ENCODE results near the gene ETS2.
A peak's percentile ranks its signal among the peaks of the same experiment; 100 is the strongest.
"Not testable (repeated sequence)": the region's sequence is repeated elsewhere in the genome, so short reads cannot be mapped to it uniquely, and the experiment has no call there.

ETS2 gene

GRCh38 chr21:38819051-38819718, 13.5 kb downstream of the ETS2 start:
- no peak for DNase-seq

- DNase-seq = no peak
Observed at GRCh38 chr21:38819719-38820159, 14.0 kb downstream of the ETS2 start.

- DNase-seq = no peak
Observed at GRCh38 chr21:38820471-38821239, 14.9 kb downstream of the ETS2 start.

GRCh38 chr21:38821248-38821647, 15.5 kb downstream of the ETS2 start:
- DNase-seq = no peak

GRCh38 chr21:38821959-38822682, 16.4 kb downstream of the ETS2 start:
- DNase-seq = no peak

GRCh38 chr21:38822778-38823238, 17.1 kb downstream of the ETS2 start:
- no peak for DNase-seq

- no peak for DNase-seq
Observed at GRCh38 chr21:38823737-38824123, 18.0 kb downstream of the ETS2 start.

GRCh38 chr21:38824124-38824822, 18.5 kb downstream of the ETS2 start:
- no peak for DNase-seq

GRCh38 chr21:38825269-38825668, 19.5 kb downstream of the ETS2 start:
- DNase-seq = no peak

GRCh38 chr21:38825921-38826320, 20.2 kb downstream of the ETS2 start:
- DNase-seq = no peak

GRCh38 chr21:38828111-38828510, 22.4 kb downstream of the ETS2 start:
- not testable (repeated sequence) for DNase-seq

- DNase-seq = no peak
Observed at GRCh38 chr21:38830671-38831525, 25.2 kb downstream of the ETS2 start.

GRCh38 chr21:38831526-38832467, 26.1 kb downstream of the ETS2 start:
- peak; percentile 35 to 50 for DNase-seq

- DNase-seq = no peak
Observed at GRCh38 chr21:38832664-38833063, 26.9 kb downstream of the ETS2 start.

- no peak for DNase-seq
Observed at GRCh38 chr21:38833117-38833516, 27.4 kb downstream of the ETS2 start.

- DNase-seq = no peak
Observed at GRCh38 chr21:38834725-38835124, 29.0 kb downstream of the ETS2 start.

- DNase-seq = no peak
Observed at GRCh38 chr21:38837806-38838461, 32.2 kb downstream of the ETS2 start.

- no peak for DNase-seq
Observed at GRCh38 chr21:38838598-38839327, 33.0 kb downstream of the ETS2 start.

All from activated T-cell treated with anti-CD3 and anti-CD28 coated beads, Interleukin-2, amount 50 U/mL, for 48 hours (primary cell).